ENCODE results near the gene PRH1.

DNA sequence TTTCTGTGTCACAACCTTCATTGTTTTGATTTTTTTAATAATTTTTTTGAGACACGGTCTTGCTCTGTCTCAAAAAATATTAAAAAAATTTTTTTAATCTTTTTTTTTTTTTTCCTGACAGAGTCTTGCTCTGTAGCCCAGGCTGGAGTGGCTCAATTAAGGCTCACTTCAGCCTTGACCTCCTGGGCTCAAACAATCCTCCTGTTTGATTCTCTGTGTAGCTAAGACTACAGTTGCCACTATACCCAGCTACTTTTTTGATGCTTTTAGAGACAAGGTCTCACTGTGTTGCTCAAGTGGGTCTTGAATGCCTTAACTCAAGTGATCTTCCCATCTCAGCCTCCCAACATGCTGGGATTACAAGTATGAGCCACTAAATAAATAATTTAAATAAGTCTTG lies 35.8 kb upstream of the PRH1 start:
- TF ChIP-seq POLR2A (IDR thresholded peaks at IDR 0.05): no peak
- TF ChIP-seq, protein P1, sequence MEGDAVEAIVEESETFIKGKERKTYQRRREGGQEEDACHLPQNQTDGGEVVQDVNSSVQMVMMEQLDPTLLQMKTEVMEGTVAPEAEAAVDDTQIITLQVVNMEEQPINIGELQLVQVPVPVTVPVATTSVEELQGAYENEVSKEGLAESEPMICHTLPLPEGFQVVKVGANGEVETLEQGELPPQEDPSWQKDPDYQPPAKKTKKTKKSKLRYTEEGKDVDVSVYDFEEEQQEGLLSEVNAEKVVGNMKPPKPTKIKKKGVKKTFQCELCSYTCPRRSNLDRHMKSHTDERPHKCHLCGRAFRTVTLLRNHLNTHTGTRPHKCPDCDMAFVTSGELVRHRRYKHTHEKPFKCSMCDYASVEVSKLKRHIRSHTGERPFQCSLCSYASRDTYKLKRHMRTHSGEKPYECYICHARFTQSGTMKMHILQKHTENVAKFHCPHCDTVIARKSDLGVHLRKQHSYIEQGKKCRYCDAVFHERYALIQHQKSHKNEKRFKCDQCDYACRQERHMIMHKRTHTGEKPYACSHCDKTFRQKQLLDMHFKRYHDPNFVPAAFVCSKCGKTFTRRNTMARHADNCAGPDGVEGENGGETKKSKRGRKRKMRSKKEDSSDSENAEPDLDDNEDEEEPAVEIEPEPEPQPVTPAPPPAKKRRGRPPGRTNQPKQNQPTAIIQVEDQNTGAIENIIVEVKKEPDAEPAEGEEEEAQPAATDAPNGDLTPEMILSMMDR (IDR thresholded peaks at IDR 0.05): no peak

All from uterus (tissue), 2 donors.